ENCODE data around the gene KRTAP7-1.

DNA sequence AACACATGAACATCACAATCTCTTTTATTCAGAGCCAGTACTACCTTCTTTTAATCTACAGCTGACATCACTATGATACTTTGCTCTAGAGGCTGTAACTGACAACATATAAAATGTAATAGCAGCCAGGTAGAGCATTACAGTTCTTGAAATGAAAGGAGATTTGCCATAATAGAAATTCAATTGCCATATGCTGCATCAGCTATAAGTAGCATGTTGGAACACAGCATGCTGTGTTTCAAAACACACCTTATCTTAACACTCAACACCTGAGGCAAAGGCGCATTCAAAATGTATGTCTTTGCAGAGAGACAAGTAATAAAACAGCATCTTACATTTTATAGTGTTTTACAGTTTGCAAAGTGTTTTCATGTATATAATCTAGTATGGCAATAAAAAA, 50.3 kb downstream of the KRTAP7-1 start:
- TF ChIP-seq POLR2A (IDR thresholded peaks at IDR 0.05): no peak
- TF ChIP-seq, protein P1, sequence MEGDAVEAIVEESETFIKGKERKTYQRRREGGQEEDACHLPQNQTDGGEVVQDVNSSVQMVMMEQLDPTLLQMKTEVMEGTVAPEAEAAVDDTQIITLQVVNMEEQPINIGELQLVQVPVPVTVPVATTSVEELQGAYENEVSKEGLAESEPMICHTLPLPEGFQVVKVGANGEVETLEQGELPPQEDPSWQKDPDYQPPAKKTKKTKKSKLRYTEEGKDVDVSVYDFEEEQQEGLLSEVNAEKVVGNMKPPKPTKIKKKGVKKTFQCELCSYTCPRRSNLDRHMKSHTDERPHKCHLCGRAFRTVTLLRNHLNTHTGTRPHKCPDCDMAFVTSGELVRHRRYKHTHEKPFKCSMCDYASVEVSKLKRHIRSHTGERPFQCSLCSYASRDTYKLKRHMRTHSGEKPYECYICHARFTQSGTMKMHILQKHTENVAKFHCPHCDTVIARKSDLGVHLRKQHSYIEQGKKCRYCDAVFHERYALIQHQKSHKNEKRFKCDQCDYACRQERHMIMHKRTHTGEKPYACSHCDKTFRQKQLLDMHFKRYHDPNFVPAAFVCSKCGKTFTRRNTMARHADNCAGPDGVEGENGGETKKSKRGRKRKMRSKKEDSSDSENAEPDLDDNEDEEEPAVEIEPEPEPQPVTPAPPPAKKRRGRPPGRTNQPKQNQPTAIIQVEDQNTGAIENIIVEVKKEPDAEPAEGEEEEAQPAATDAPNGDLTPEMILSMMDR (IDR thresholded peaks at IDR 0.05): no peak

Measured in thyroid gland (tissue), 4 donors.